Neural cell (in vitro differentiated cells): ENCODE data around the gene PHF11. TPM values are rescaled to one million over a fixed set of nuclear protein-coding genes. Genes with fewer than 3 reads are reported as not detected.

Source experiments
- H2AFZ ChIP-seq: fragments of 200-600, 300-800 bp; sonication (generic), shearing (Covaris generic); 2 replicates; pipeline ENCODE4 v1.6.0; 2014; ENCODE audit warnings: low read depth, mild to moderate bottlenecking, antibody characterized with exemption, low read length, moderate library complexity
- H3F3A ChIP-seq: fragments of 200-600 bp; shearing (Covaris generic); 2 replicates; pipeline ENCODE4 v1.6.1; 2016; ENCODE audit warnings: mild to moderate bottlenecking, moderate library complexity, mixed read lengths, antibody characterized with exemption, low read length; ENCODE audit not compliant: insufficient read depth, poor library complexity, severe bottlenecking
- H3K27ac ChIP-seq: fragments of 200-600, 300-800 bp; sonication (generic), shearing (Covaris generic); 2 replicates; pipeline ENCODE4 v1.5.1; 2014; ENCODE audit warnings: mild to moderate bottlenecking, low read length, moderate library complexity
- H3K27me3 ChIP-seq: fragments of 300-800, 200-600 bp; sonication (generic), shearing (Covaris generic); 2 replicates; pipeline ENCODE4 v1.6.0; 2014; ENCODE audit warnings: mild to moderate bottlenecking, low read depth, low read length, moderate library complexity; ENCODE audit not compliant: insufficient read depth
- H3K36me3 ChIP-seq: fragments of 300-800, 200-600 bp; sonication (generic), shearing (Covaris generic); 2 replicates; pipeline ENCODE4 v1.5.1; 2014; ENCODE audit warnings: mild to moderate bottlenecking, antibody characterized with exemption, low read length, moderate library complexity; ENCODE audit not compliant: insufficient read depth
- H3K4me2 ChIP-seq: fragments of 300-800, 200-600 bp; sonication (generic), shearing (Covaris generic); 2 replicates; pipeline ENCODE4 v1.6.0; 2014; ENCODE audit warnings: mild to moderate bottlenecking, low read length
- H3K4me3 ChIP-seq: fragments of 300-800, 200-600 bp; sonication (generic), shearing (Covaris generic); 2 replicates; pipeline ENCODE4 v1.5.1; 2014; ENCODE audit warnings: mild to moderate bottlenecking, low read length, moderate library complexity
- H3K79me2 ChIP-seq: fragments of 200-600 bp; shearing (Covaris generic); replicated peaks from 2 replicates; pipeline ENCODE4 v1.6.0; 2014; ENCODE audit warnings: mild to moderate bottlenecking, low read length, moderate library complexity; ENCODE audit not compliant: insufficient read depth
- H3K9ac ChIP-seq: fragments of 300-800, 200-600 bp; sonication (generic), shearing (Covaris generic); 2 replicates; pipeline ENCODE4 v1.6.1; 2016; ENCODE audit warnings: mild to moderate bottlenecking, low read length, mixed read lengths
- H3K9me2 ChIP-seq: fragments of 200-600 bp; shearing (Covaris generic); 2 replicates; pipeline ENCODE4 v1.6.1; 2016; ENCODE audit warnings: mild to moderate bottlenecking, low read length, mixed read lengths; ENCODE audit not compliant: insufficient read depth
- H3K9me3 ChIP-seq: fragments of 200-600, 300-800 bp; sonication (generic), shearing (Covaris generic); 2 replicates; pipeline ENCODE4 v1.6.1; 2016; ENCODE audit warnings: mild to moderate bottlenecking, mixed run types, low read length, moderate library complexity, mixed read lengths
- H4K20me1 ChIP-seq: fragments of 200-600 bp; shearing (Covaris generic); 2 replicates; pipeline ENCODE4 v1.6.1; 2016; ENCODE audit warnings: mild to moderate bottlenecking, mixed run types; ENCODE audit not compliant: insufficient read depth
- CTCF ChIP-seq: fragments of 450-650 bp; IDR thresholded peaks from 2 replicates; pipeline ENCODE4 v1.5.1; 2014; ENCODE audit warnings: antibody characterized with exemption, mild to moderate bottlenecking, moderate library complexity; ENCODE audit not compliant: poor library complexity, severe bottlenecking
- EP300 ChIP-seq: fragments of 450-650 bp; conservative IDR thresholded peaks from 2 replicates; pipeline ENCODE4 v1.6.1; 2014; ENCODE audit warnings: antibody characterized with exemption, mild to moderate bottlenecking, moderate library complexity; ENCODE audit not compliant: poor library complexity, severe bottlenecking
- EZH2 ChIP-seq: fragments of 200-600, 300-800 bp; shearing (Covaris generic), sonication (generic); IDR thresholded peaks from 2 replicates; pipeline ENCODE4 v1.6.1; 2014; ENCODE audit warnings: antibody characterized with exemption, low read length, borderline replicate concordance, mild to moderate bottlenecking; ENCODE audit not compliant: insufficient read depth, poor library complexity, severe bottlenecking
- MXI1 ChIP-seq: fragments of 450-650 bp; conservative IDR thresholded peaks from 2 replicates; pipeline ENCODE4 v1.6.1; 2014; ENCODE audit warnings: antibody characterized with exemption, mild to moderate bottlenecking; ENCODE audit not compliant: poor library complexity, severe bottlenecking
- POLR2AphosphoS5 ChIP-seq: IDR thresholded peaks from 2 replicates; pipeline ENCODE4 v1.6.1; 2012
- RAD21 ChIP-seq: fragments of 450-650 bp; conservative IDR thresholded peaks from 2 replicates; pipeline ENCODE4 v1.6.1; 2014; ENCODE audit warnings: antibody characterized with exemption, mild to moderate bottlenecking, moderate library complexity
- REST ChIP-seq: IDR thresholded peaks from 2 replicates; pipeline ENCODE4 v1.6.1; 2012; ENCODE audit warnings: borderline replicate concordance
- SMC3 ChIP-seq: fragments of 450-650 bp; conservative IDR thresholded peaks from 2 replicates; pipeline ENCODE4 v1.6.1; 2014; ENCODE audit warnings: antibody characterized with exemption, mild to moderate bottlenecking, moderate library complexity; ENCODE audit not compliant: poor library complexity
- TAF1 ChIP-seq: IDR thresholded peaks from 2 replicates; pipeline ENCODE4 v1.6.1; 2012; ENCODE audit warnings: low read depth
- polyA plus RNA-seq: library from polyadenylated mRNA; depleted of rRNA; stranded (reverse); fragments of >200 nt; gene quantifications from 2 replicates; pipeline ENCODE4 v1.2.3, GENCODE V29; 2014

PHF11 gene
- polyA plus RNA-seq, 1 donor from 2014 or later = not detected

- Histone ChIP-seq H3K9me3 (no peaks in the 10 kb centered on the region), H3K79me2 (no peaks in the 10 kb centered on the region), H2AFZ (no peak overlapping the region), H4K20me1 (no peaks in the 10 kb centered on the region), H3F3A (no peaks in the 10 kb centered on the region), H3K4me2 (no peak overlapping the region), H3K9ac (no peak overlapping the region), H3K36me3 (no peaks in the 10 kb centered on the region), H3K9me2 (no peaks in the 10 kb centered on the region), H3K27ac (no peak overlapping the region), H3K27me3 (no peaks in the 10 kb centered on the region), H3K4me3 (no peak overlapping the region)
- no peak for TF ChIP-seq POLR2AphosphoS5
- no peak for TF ChIP-seq REST
- no peak for TF ChIP-seq EZH2
Measured at GRCh38 chr13:49533011-49533410, 37.3 kb downstream of the PHF11 start.

GRCh38 chr13:49533591-49534269 is 38.0 kb downstream of the PHF11 start:
- H3K4me2 ChIP-seq = no peak overlapping the region
- TF ChIP-seq MXI1 = no peak
- H3K79me2 ChIP-seq = no peaks in the 10 kb centered on the region
- no peak overlapping the region for H2AFZ ChIP-seq
- no peaks in the 10 kb centered on the region for H4K20me1 ChIP-seq
- H3K27me3 ChIP-seq = no peaks in the 10 kb centered on the region
- no peaks in the 10 kb centered on the region for H3K9me2 ChIP-seq
- H3K27ac ChIP-seq = no peak overlapping the region
- no peak overlapping the region for H3K4me3 ChIP-seq
- H3K9ac ChIP-seq = no peak overlapping the region
- H3K9me3 ChIP-seq = no peaks in the 10 kb centered on the region
- no peaks in the 10 kb centered on the region for H3F3A ChIP-seq
- no peaks in the 10 kb centered on the region for H3K36me3 ChIP-seq

GRCh38 chr13:49536144-49536873 is 40.6 kb downstream of the PHF11 start:
- TF ChIP-seq RAD21 = no peak
- no peak for TF ChIP-seq TAF1
- TF ChIP-seq REST = no peak
- no peak for TF ChIP-seq POLR2AphosphoS5
- TF ChIP-seq EZH2 = no peak
- no peak for TF ChIP-seq SMC3
- TF ChIP-seq MXI1 = no peak
- TF ChIP-seq EP300 = no peak
- no peak for TF ChIP-seq CTCF
- Histone ChIP-seq H3K4me3 (no peak overlapping the region), H3F3A (no peaks in the 10 kb centered on the region), H3K9me2 (no peaks in the 10 kb centered on the region), H3K27me3 (no peaks in the 10 kb centered on the region), H3K9me3 (no peaks in the 10 kb centered on the region), H2AFZ (no peak overlapping the region), H3K4me2 (no peak overlapping the region), H3K27ac (no peak overlapping the region), H3K36me3 (peaks cover 8% of the 10 kb centered on the region), H3K79me2 (no peaks in the 10 kb centered on the region), H4K20me1 (no peaks in the 10 kb centered on the region), H3K9ac (no peak overlapping the region)
